GM12872 (cell line): ENCODE measurements around the gene MLLT1.

ENCODE experiments used
- TF ChIP-seq, protein P1 (sequence below): IDR thresholded peaks from 3 replicates; pipeline ENCODE4 v1.5.1; 2011; ENCODE audit warnings: low read depth, mild to moderate bottlenecking, low read length, moderate library complexity; ENCODE audit not compliant: insufficient read depth

The MLLT1 gene

GRCh38 chr19:6272913-6273600 lies 6.7 kb downstream of the MLLT1 start:
- TF ChIP-seq, protein P1, sequence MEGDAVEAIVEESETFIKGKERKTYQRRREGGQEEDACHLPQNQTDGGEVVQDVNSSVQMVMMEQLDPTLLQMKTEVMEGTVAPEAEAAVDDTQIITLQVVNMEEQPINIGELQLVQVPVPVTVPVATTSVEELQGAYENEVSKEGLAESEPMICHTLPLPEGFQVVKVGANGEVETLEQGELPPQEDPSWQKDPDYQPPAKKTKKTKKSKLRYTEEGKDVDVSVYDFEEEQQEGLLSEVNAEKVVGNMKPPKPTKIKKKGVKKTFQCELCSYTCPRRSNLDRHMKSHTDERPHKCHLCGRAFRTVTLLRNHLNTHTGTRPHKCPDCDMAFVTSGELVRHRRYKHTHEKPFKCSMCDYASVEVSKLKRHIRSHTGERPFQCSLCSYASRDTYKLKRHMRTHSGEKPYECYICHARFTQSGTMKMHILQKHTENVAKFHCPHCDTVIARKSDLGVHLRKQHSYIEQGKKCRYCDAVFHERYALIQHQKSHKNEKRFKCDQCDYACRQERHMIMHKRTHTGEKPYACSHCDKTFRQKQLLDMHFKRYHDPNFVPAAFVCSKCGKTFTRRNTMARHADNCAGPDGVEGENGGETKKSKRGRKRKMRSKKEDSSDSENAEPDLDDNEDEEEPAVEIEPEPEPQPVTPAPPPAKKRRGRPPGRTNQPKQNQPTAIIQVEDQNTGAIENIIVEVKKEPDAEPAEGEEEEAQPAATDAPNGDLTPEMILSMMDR: no peak

DNA sequence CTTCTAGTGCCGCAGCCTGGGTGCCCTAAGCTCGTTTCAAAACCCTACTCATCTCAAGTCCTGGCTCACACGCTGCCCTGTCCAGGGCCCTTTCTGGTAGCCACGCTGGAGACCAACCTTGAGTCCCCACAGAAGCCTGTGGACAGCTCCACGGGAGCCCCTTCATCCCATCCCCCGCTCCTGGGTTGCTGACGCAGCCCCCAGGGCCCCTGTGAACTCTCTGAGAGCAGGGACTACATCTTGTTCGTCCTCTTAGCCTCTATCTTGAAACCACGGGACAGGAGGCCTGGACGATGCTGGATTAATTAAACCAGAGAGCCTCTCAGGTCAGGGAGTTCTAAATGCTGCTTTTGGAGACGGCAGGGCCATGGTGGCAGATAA lies 7.4 kb downstream of the MLLT1 start:
- TF ChIP-seq, protein P1: no peak

DNA sequence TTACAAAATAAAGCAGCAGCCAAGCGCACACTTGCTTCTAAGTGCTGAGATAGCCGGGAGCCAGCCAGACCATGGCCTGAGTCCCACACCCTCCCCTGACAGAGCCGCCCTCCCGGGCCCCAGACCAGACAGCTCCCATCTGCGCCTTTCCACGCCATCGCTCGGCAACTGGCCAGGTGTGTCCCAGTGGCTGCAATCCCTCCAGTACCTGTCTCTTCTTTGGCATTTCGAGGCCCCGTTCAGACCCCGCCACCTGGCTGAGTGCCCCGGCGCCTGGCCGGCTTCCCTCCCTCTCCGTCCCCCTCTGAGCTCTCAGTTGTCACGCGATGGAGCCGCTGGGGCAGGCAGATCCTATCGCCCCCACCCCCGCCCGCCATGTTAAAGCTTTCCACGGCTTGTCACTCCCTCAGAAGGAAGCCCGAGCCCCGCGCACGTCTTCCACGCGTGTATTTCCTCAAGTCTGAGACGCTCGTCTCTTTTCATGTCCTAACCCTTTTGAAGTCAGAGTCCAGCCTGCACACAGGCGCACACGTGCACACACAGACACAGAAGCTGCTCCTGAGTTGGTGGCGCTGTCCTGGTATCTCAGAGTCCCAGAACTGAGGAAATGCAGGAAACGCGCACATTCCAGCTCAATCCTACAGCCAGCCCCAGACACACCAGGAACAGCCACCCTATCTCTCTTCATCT lies 7.9 kb downstream of the MLLT1 start:
- TF ChIP-seq, protein P1: no peak

GRCh38 chr19:6271251-6271650 lies 8.5 kb downstream of the MLLT1 start:
- TF ChIP-seq, protein P1: 0 out of 3 replicates have a peak, but pooled peaks have one; percentile 1

- TF ChIP-seq, protein P1: no peak
These were observed 9.0 kb downstream of the MLLT1 start for GRCh38 chr19:6270822-6271221.

- TF ChIP-seq, protein P1: no peak
These were observed 9.6 kb downstream of the MLLT1 start for GRCh38 chr19:6270076-6270745.

DNA sequence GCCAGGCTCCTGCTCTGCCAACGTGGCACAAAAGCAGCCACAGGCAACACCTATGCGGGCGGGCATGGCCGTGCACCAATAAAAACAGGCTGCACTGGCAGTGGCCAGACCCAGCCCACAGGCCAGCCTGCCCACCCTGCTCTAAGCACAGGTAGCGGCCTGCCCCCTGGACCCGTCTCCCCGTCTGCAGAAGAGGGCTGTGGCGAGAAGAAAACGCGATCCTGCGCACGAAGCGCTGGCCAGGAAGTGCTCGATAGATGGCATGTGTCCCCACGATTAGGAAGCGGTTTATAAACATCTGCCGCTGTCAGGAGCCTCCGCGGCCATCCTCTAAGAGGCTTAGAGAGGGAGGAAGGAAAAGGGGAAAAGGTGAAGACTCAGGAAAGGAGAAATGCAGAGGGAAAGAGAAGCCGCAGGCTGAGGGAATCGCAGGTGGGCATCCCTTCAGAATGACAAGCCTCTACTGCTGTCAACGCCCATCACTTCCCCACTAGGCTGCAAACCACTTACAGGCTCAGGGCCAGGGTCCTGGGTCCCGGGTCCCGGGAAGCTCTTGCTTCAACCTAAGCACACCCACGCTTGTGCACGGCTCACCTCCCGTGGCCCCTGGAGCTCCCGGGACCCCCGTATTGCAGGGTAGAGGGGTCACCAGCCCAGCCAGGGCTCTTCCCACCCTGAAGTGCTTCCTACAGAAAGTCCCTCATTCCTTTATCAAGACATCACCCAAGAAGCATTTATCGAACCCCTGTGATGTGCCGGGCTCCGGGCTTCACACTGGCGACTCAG lies 10.5 kb downstream of the MLLT1 start:
- TF ChIP-seq, protein P1: no peak
